ENCODE results near the gene TENT5C.

GRCh38 chr1:117633068-117633345, 27.2 kb downstream of the TENT5C start:
- TF ChIP-seq EP300 (IDR thresholded peaks at IDR 0.05): no peak
- TF ChIP-seq POLR2AphosphoS5 (IDR thresholded peaks at IDR 0.05): no peak

Data from suprapubic skin (tissue), 4 donors.